Ovary (tissue), 9 donors: ENCODE data around the gene CTCF. TPM values are rescaled to one million over a fixed set of nuclear protein-coding genes. Genes with fewer than 3 reads are reported as not detected.

Source experiments
- DNase-seq, 5 donors: peaks; one replicate each; pipeline ENCODE4 v3.0.0-alpha.2; 2019 to 2020
- H3K27ac ChIP-seq, 2 donors: fragments of 200-600 bp; one replicate each; pipeline versions ENCODE4 v1.5.1 to v1.8.0; 2019 to 2022
- H3K27me3 ChIP-seq: fragments of 200-600 bp; one replicate; pipeline ENCODE4 v1.8.0; 2022
- H3K36me3 ChIP-seq: fragments of 200-600 bp; sonication (generic); one replicate; pipeline ENCODE4 v1.5.1; 2019
- H3K4me1 ChIP-seq: one replicate; pipeline ENCODE4 v1.8.1; 2013; ENCODE audit warnings: mild to moderate bottlenecking, moderate library complexity; ENCODE audit not compliant: insufficient read depth
- H3K4me3 ChIP-seq: fragments of 200-600 bp; sonication (generic); one replicate; pipeline ENCODE4 v1.5.1; 2017
- H3K9me3 ChIP-seq, 2 donors: fragments of 200-600 bp in 1 of 2; sonication (generic) in 1 of 2; one replicate each; pipeline versions ENCODE4 v1.5.1 to v1.8.1; 2013 to 2019; ENCODE audit warnings: mild to moderate bottlenecking in 1 of 2, moderate library complexity in 1 of 2
- EP300 ChIP-seq: sonication (generic); formaldehyde crosslinking; IDR thresholded peaks from one replicate; pipeline ENCODE4 v1.6.1; 2017; ENCODE audit warnings: antibody characterized with exemption
- POLR2A ChIP-seq: fragments of 450-650 bp; IDR thresholded peaks from one replicate; pipeline ENCODE4 v1.6.1; 2017; ENCODE audit warnings: antibody characterized with exemption, mild to moderate bottlenecking, moderate library complexity
- WGBS, 3 donors: extraction: QIAGEN DNeasy Blood & Tissue Kit in 1 of 3; methylation state at CpG; one replicate each; pipeline versions ENCODE4 v1.1.5 to v1.1.7; 2013 to 2017; 5-methylcytosine and 5-hydroxymethylcytosine counted together
- intact Hi-C, 4 donors: fragments of 100-400 bp; cut with DNase I; formaldehyde crosslinking; loops; one replicate each; pipeline versions ENCODE4 v1.11.0 to v1.15.1; 2022 to 2023
- polyA plus RNA-seq, 2 donors: library from polyadenylated mRNA; stranded (reverse); fragments of 200-250 nt in 1 of 2; fragments of 350-450 nt in 1 of 2; fragmentation: Illumina TruSeq in 1 of 2; extraction: RNeasy Lipid Tissue Mini Kit (QIAGEN cat#74804) in 1 of 2; gene quantifications; one replicate each; pipeline ENCODE4 v1.2.3, GENCODE V29; 2013 to 2014
- total RNA-seq, 7 donors: library from RNA; depleted of rRNA in 2 of 7; stranded (reverse); fragments of >200 nt in 2 of 7; fragmentation: NEBNext Ultra II Directional in 3 of 7; extraction: Animal tissue kit (Norgen Biotek cat#: 25700) in 3 of 7; gene quantifications; one replicate each; pipeline versions ENCODE4 v1.1.0 to v1.2.4, GENCODE V29; 2016 to 2023
- TF ChIP-seq, protein P1 (sequence below), 3 donors: fragments of 450-650 bp in 2 of 3; fragments of 200-600 bp in 1 of 3; IDR thresholded peaks; one replicate each; pipeline versions ENCODE4 v1.5.1 to v1.8.0; 2016 to 2022; ENCODE audit warnings: antibody characterized with exemption in 3 of 3, mild to moderate bottlenecking in 1 of 3
- donor health status: DM: no; HTN: no; CAD: no; lungs with moderate emphysema.
- donor health status: DM: no; HTN: no; CAD: no.
- donor health status: Bipolar disorder and iron deficiency.
- donor health status: DM: yes; HTN: yes; CAD: no.
- donor health status: DM: no; HTN: no; CAD: no.
- donor health status: DM: yes; HTN: yes; CAD: no.

The CTCF gene
- total and polyA plus RNA-seq, 9 donors, result 21.0 to 48.4 (median 42.2) TPM

DNA sequence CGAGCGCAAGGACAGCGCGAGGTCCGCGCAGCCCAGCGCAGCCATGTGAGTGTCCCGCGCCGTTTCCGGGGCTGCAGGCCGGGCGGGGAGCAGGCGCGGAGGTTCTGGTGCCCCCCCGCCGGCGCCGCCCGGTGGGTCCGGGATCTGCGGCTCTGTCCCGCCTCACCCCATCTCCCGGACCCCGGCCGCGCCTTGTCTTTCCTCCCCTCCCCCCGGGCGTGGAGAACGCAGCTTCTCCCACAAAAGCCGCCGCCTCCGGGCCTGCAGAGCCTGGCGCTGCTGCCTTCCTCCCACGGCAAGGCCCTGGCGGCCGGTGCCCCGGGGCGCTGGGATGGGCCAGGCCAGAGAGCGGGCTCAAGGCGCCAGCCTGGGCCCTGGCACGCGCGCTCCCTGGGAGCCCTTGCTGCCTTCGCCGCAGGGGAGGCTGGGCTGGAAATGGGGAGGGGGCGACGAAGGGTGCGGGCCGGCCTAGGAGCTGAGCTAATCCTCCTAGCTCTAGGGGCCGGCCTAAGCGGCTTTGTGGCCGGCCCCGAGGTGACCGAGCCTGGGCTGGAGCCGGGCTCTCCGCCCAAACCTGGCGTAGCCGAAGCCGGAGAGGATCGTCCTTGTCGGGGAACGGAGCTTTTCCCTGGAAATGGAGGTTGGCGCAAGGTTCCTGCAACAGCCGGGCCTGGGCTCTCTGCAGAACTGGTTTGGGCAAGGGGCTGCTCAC, 33.3 kb upstream of the CTCF start:
- no peaks in the 10 kb centered on the region for H3K36me3 ChIP-seq
- no peaks in the 10 kb centered on the region for H3K9me3 ChIP-seq
- peak; percentile 47 to 68 (median 57) for DNase-seq
- H3K27ac ChIP-seq, result peak overlapping the region; percentile 56 to 66
- peak overlapping the region; percentile 88 for H3K4me3 ChIP-seq
- peaks cover 12% of the 10 kb centered on the region for H3K4me1 ChIP-seq
- intact Hi-C loops, result loop anchor here in 2 of 4 donors (2.0 to 10.0 kb wide), 3 partner anchors 34 to 138 kb away; partner anchors contain the start of genes C16orf86 (in 2 of the 2), ENKD1 (in 2 of the 2), ACD (in 1 of the 2) and CTCF (in 1 of the 2)
- TF ChIP-seq, protein P1, sequence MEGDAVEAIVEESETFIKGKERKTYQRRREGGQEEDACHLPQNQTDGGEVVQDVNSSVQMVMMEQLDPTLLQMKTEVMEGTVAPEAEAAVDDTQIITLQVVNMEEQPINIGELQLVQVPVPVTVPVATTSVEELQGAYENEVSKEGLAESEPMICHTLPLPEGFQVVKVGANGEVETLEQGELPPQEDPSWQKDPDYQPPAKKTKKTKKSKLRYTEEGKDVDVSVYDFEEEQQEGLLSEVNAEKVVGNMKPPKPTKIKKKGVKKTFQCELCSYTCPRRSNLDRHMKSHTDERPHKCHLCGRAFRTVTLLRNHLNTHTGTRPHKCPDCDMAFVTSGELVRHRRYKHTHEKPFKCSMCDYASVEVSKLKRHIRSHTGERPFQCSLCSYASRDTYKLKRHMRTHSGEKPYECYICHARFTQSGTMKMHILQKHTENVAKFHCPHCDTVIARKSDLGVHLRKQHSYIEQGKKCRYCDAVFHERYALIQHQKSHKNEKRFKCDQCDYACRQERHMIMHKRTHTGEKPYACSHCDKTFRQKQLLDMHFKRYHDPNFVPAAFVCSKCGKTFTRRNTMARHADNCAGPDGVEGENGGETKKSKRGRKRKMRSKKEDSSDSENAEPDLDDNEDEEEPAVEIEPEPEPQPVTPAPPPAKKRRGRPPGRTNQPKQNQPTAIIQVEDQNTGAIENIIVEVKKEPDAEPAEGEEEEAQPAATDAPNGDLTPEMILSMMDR (IDR thresholded peaks at IDR 0.05), result peak in 1 of 3 donors; percentile 6
- no peak for TF ChIP-seq EP300
- peak; percentile 56 for TF ChIP-seq POLR2A
- 1% methylated on average over 48 to 65 of the region's 65 CpGs for WGBS, 3 donors
- H3K27me3 ChIP-seq, result no peaks in the 10 kb centered on the region

DNA sequence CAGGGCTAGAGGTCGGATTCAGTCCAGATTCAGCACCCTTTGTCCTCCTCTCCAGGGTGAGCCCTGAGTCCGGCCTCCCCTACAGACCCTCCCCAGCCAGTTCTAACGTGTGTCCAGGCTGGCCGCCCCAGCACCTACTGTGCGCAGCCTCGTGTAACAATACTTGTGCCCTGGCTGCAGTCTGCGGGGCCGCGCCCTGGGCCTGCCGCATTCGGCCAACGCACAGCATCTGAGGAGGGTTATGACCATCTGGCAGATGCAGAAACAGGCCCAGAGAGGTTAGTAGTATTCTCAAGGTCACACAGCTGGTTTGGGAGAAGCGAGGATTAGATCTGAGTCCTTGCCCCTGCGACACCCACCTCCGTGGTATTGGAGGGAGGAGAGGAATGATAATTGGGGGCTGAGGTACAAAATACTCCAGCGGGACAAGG, 32.7 kb upstream of the CTCF start:
- H3K4me3 ChIP-seq, result peak overlapping the region; percentile 88
- peaks cover 12% of the 10 kb centered on the region for H3K4me1 ChIP-seq
- no peaks in the 10 kb centered on the region for H3K36me3 ChIP-seq
- H3K27me3 ChIP-seq, result no peaks in the 10 kb centered on the region
- no peaks in the 10 kb centered on the region for H3K9me3 ChIP-seq
- H3K27ac ChIP-seq, result peak overlapping the region; percentile 56 to 85
- 1 to 2% (median 1%) methylated on average over 16 of the region's 16 CpGs for WGBS, 3 donors
- no peak for TF ChIP-seq POLR2A
- no peak for TF ChIP-seq EP300
- TF ChIP-seq, protein P1 (IDR thresholded peaks at IDR 0.05), result no peak
- intact Hi-C loops, result loop anchor here in 2 of 4 donors (2.0 to 10.0 kb wide), 3 partner anchors 33 to 138 kb away; partner anchors contain the start of genes C16orf86 (in 2 of the 2), ENKD1 (in 2 of the 2), ACD (in 1 of the 2) and CTCF (in 1 of the 2)
- peak in 1 of 5 donors; percentile 55 for DNase-seq

DNA sequence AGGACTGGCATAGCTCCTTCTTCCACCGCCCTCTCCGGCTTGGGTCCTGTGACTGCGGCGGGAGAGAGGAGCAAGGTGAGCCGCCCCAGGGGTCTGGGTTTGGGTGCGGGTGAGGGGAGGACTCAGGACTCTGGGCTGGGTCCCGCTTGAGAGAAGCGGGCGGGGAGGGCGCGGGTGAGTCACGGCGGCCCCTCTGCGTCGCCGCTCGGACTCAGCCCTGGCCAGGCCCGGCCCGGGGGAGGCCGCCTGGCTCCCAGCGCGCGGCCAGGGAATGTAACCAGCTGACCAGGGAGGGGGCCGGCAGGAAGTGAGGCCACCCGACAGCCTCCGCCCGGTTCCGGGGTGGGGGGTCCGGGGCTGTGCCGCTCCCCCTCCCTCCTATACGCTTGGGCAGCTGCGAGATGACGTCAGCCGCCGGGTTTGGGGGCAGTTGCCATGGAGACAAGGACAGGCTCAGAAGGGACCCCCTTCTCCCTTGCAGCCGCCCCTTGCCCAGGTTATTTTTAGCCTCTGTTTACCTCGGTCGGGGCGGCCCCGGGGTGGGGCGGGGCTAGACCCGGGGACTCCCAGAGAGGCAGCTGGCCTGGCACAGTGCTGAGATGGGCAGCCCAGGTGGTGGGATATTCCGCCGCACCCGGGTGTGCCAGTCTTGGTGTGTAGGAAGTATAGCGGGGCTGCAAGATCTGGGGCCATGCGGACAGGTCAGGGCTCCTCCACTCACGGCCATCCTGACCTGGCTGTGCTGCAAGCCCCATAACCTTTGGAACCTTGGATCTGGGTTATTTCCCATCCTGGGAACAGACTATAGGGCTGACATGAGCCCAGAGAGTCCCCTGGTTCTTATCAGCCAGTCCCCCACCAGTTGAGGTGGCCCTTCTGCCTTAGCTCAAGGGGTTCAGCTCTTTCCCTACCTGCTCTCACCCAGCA, 32.0 kb upstream of the CTCF start:
- peak; percentile 80 to 87 (median 85) for DNase-seq
- Histone ChIP-seq H3K27me3 (no peaks in the 10 kb centered on the region), H3K36me3 (no peaks in the 10 kb centered on the region), H3K9me3 (no peaks in the 10 kb centered on the region), H3K4me1 (peaks cover 12% of the 10 kb centered on the region), H3K27ac (peak overlapping the region; percentile 56 to 85), H3K4me3 (peak overlapping the region; percentile 88)
- WGBS, 3 donors, result 3 to 4% (median 3%) methylated on average over 39 to 48 of the region's 48 CpGs
- TF ChIP-seq EP300 (no peak), POLR2A (peak; percentile 74)
- TF ChIP-seq, protein P1 (IDR thresholded peaks at IDR 0.05), result no peak
- intact Hi-C loops, result no loop called here

DNA sequence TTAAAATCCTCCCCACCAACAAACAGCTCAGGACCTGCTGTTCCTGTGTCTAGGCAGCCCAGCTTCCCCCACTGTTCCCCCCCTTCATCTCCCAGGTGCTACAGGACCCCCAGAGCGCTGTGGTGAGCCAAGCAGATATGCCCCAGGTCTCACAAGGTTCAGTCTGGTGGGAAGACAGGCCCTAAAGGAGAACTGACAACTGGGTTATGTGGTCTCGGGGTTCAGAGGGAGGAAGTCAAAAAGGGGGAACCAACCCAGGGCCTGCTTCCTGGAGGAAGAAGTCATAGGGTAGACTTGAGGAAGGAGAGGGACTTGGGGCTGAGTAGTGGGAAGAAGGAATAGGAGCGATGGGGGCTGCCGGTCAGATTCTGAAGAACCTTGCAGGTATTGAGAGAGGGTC, 31.1 kb upstream of the CTCF start:
- no peaks in the 10 kb centered on the region for H3K36me3 ChIP-seq
- peaks cover 12% of the 10 kb centered on the region for H3K4me1 ChIP-seq
- no peaks in the 10 kb centered on the region for H3K9me3 ChIP-seq
- 91 to 93% (median 93%) methylated on average over 4 of the region's 4 CpGs for WGBS, 3 donors
- peak overlapping the region; percentile 16 to 85 for H3K27ac ChIP-seq
- intact Hi-C loops, result no loop called here
- TF ChIP-seq, protein P1 (IDR thresholded peaks at IDR 0.05), result no peak
- TF ChIP-seq EP300 (no peak), POLR2A (no peak)
- no peak for DNase-seq
- H3K27me3 ChIP-seq, result no peaks in the 10 kb centered on the region
- no peak overlapping the region for H3K4me3 ChIP-seq
